Kidney (tissue), 14 donors: Measurements from ENCODE around the gene BLOC1S4. TPM values are rescaled to one million over a fixed set of nuclear protein-coding genes. Genes with fewer than 3 reads are reported as not detected.

ENCODE experiments used
- DNase-seq, 5 donors: peaks; one replicate each; pipeline ENCODE4 v3.0.0-alpha.2; 2013 to 2020
- FAIRE-seq: peaks from 2 replicates; lab custom pipeline; 2012; peaks lifted over from hg19 to GRCh38; lab: Jason Lieb, UNC
- H3K27ac ChIP-seq, 2 donors: one replicate each; pipeline ENCODE4 v1.7.0; 2013; ENCODE audit warnings: low read depth in 2 of 2, low read length in 2 of 2, inconsistent platforms in 1 of 2
- H3K27me3 ChIP-seq: one replicate; pipeline ENCODE4 v1.7.1; 2013; ENCODE audit warnings: low read length, inconsistent platforms; ENCODE audit not compliant: control insufficient read depth, insufficient read depth
- H3K36me3 ChIP-seq, 3 donors: one replicate each; pipeline versions ENCODE4 v1.7.0 to v1.7.1; 2013; ENCODE audit warnings: low read length in 3 of 3, control low read depth in 1 of 3, inconsistent platforms in 1 of 3; ENCODE audit not compliant: insufficient read depth in 3 of 3, control insufficient read depth in 2 of 3
- H3K4me1 ChIP-seq, 3 donors: one replicate each; pipeline versions ENCODE4 v1.7.0 to v1.7.1; 2013; ENCODE audit warnings: low read length in 3 of 3, inconsistent platforms in 1 of 3, low read depth in 1 of 3; ENCODE audit not compliant: control insufficient read depth in 2 of 3, insufficient read depth in 2 of 3
- H3K4me3 ChIP-seq, 3 donors: one replicate each; pipeline versions ENCODE4 v1.7.0 to v1.8.1; 2013; ENCODE audit warnings: low read length in 3 of 3, control low read depth in 1 of 3, inconsistent platforms in 1 of 3
- H3K9ac ChIP-seq, 3 donors: one replicate each; pipeline versions ENCODE4 v1.7.0 to v1.7.1; 2013; ENCODE audit warnings: low read length in 3 of 3, control low read depth in 1 of 3, inconsistent platforms in 1 of 3
- H3K9me3 ChIP-seq, 3 donors: one replicate each; pipeline versions ENCODE4 v1.7.0 to v1.7.1; 2013; ENCODE audit warnings: low read length in 3 of 3, control low read depth in 1 of 3, inconsistent platforms in 1 of 3; ENCODE audit not compliant: control insufficient read depth in 2 of 3, insufficient read depth in 1 of 3
- CTCF ChIP-seq: IDR thresholded peaks from 3 replicates; pipeline ENCODE4 v1.5.1; 2012; ENCODE audit warnings: mild to moderate bottlenecking, moderate library complexity, borderline replicate concordance; ENCODE audit not compliant: insufficient read depth; ENCODE audit errors: extremely low read depth
- intact Hi-C: fragments of 100-400 bp; cut with DNase I; formaldehyde crosslinking; loops from one replicate; pipeline ENCODE4 v1.11.1; 2022
- polyA plus RNA-seq: library from polyadenylated mRNA; stranded (reverse); fragments of 350-450 nt; fragmentation: Illumina TruSeq; extraction: RNeasy Lipid Tissue Mini Kit (QIAGEN cat#74804); gene quantifications from one replicate; pipeline ENCODE4 v1.2.3, GENCODE V29; 2014; ENCODE audit warnings: low read depth, low replicate concordance; ENCODE audit not compliant: insufficient read depth
- total RNA-seq: library from RNA; stranded (reverse); fragmentation: NEBNext Ultra II Directional; extraction: Animal tissue kit (Norgen Biotek cat#: 25700); gene quantifications from one replicate; pipeline ENCODE4 v1.2.1, GENCODE V29; 2021
- donor health status: control.
- donor health status: control.
- donor health status: control.
- donor health status: control.
- donor health status: control.
- donor health status: DM: yes; HTN: yes; CAD: no.
- donor health status: Normal renal cell carcinoma (clear cell type).

The BLOC1S4 gene
- total and polyA plus RNA-seq, 2 donors from 2014 or later = 12.3 to 14.2 TPM

GRCh38 chr4:6673660-6674499 lies 42.1 kb upstream of the BLOC1S4 start:
- intact Hi-C loops = no loop called here
- H3K9me3 ChIP-seq = no peaks in the 10 kb centered on the region
- FAIRE-seq = no peak

GRCh38 chr4:6674500-6675149 lies 41.3 kb upstream of the BLOC1S4 start:
- peaks cover 6 to 23% (median 14%) of the 10 kb centered on the region in 3 donors for H3K4me1 ChIP-seq
- H3K4me3 ChIP-seq = peak overlapping the region; percentile 68 to 85 (median 82)
- H3K9me3 ChIP-seq = no peaks in the 10 kb centered on the region
- no peak for FAIRE-seq
- TF ChIP-seq CTCF = no peak
- DNase-seq = peak in 3 of 5 donors; percentile 66 to 72 (median 69)
- H3K36me3 ChIP-seq = peaks cover 0 to 2% (median 0%) of the 10 kb centered on the region in 3 donors
- no peaks in the 10 kb centered on the region for H3K27me3 ChIP-seq
- intact Hi-C loops = no loop called here
- peak overlapping the region; percentile 49 to 71 (median 59) for H3K9ac ChIP-seq
- H3K27ac ChIP-seq = peak overlapping the region in 1 of 2 donors; percentile 82

More at GRCh38 chr4:6673660-6674499, 42.1 kb upstream of the BLOC1S4 start:
- no peaks in the 10 kb centered on the region for H3K27me3 ChIP-seq
- peak overlapping the region; percentile 77 to 82 for H3K27ac ChIP-seq
- H3K4me3 ChIP-seq = peak overlapping the region; percentile 68 to 94 (median 85)
- H3K4me1 ChIP-seq = peaks cover 6 to 23% (median 14%) of the 10 kb centered on the region in 3 donors
- peak; percentile 96 to 98 (median 97) for DNase-seq
- no peak for TF ChIP-seq CTCF
- peak overlapping the region; percentile 67 to 89 (median 71) for H3K9ac ChIP-seq
- H3K36me3 ChIP-seq = peaks cover 0 to 2% (median 0%) of the 10 kb centered on the region in 3 donors

- Histone ChIP-seq H3K9ac (no peak overlapping the region), H3K27me3 (no peaks in the 10 kb centered on the region), H3K4me3 (no peak overlapping the region), H3K27ac (no peak overlapping the region), H3K4me1 (peaks cover 6 to 23% (median 14%) of the 10 kb centered on the region in 3 donors), H3K9me3 (peaks cover 0 to 4% (median 0%) of the 10 kb centered on the region in 3 donors), H3K36me3 (no peaks in the 10 kb centered on the region)
- TF ChIP-seq CTCF = no peak
- no peak for FAIRE-seq
- intact Hi-C loops = no loop called here
- DNase-seq = no peak
Measured at GRCh38 chr4:6676722-6677558, 39.0 kb upstream of the BLOC1S4 start.
